K562 (cell line): Measurements from ENCODE around the gene UBQLNL. TPM values are rescaled to one million over a fixed set of nuclear protein-coding genes. Genes with fewer than 3 reads are reported as not detected.

Experiments used
- ARNT ChIP-seq, 2 experiments: fragments of 450-650 bp; IDR thresholded peaks; 2 replicates each; pipeline ENCODE4 v1.6.1; 2016; ENCODE audit warnings: mild to moderate bottlenecking in 1 of 2
- CCAR2 ChIP-seq: fragments of 200-400 bp; formaldehyde crosslinking; IDR thresholded peaks from 2 replicates; pipeline ENCODE4 v1.6.1; 2017; ENCODE audit warnings: mild to moderate bottlenecking, low read depth, low read length
- CHD7 ChIP-seq: fragments of 200-600 bp; sonication (generic); IDR thresholded peaks from one replicate; pipeline ENCODE4 v1.6.1; 2012; ENCODE audit warnings: mild to moderate bottlenecking, low read depth, low read length, inconsistent platforms
- ERF ChIP-seq: fragments of 450-650 bp; formaldehyde crosslinking; IDR thresholded peaks from 2 replicates; pipeline ENCODE4 v1.4.0; 2020; ENCODE audit warnings: mild to moderate bottlenecking, mixed read lengths
- ETV1 ChIP-seq: fragments of 450-650 bp; conservative IDR thresholded peaks from 2 replicates; pipeline ENCODE4 v1.6.1; 2016; ENCODE audit warnings: missing genetic modification characterization, control low read depth, low read depth, missing compliant biosample characterization
- HDAC1 ChIP-seq, 2 experiments: fragments of 450-650 bp; IDR thresholded peaks; 2 replicates each; pipeline ENCODE4 v1.6.1; 2016 to 2017; ENCODE audit warnings: inconsistent platforms in 1 of 2, mild to moderate bottlenecking in 1 of 2, moderate library complexity in 1 of 2
- L3MBTL2 ChIP-seq: fragments of 450-650 bp; IDR thresholded peaks from 2 replicates; pipeline ENCODE4 v1.6.1; 2016; ENCODE audit warnings: mild to moderate bottlenecking, moderate library complexity
- MITF ChIP-seq: IDR thresholded peaks from 2 replicates; pipeline ENCODE4 v1.6.1; 2014; ENCODE audit warnings: antibody characterized with exemption
- MTA3 ChIP-seq: fragments of 450-650 bp; formaldehyde crosslinking; IDR thresholded peaks from 2 replicates; pipeline ENCODE4 v1.6.1; 2017; ENCODE audit warnings: mild to moderate bottlenecking, borderline replicate concordance
- PCBP2 ChIP-seq: fragments of 200-400 bp; formaldehyde crosslinking; IDR thresholded peaks from 2 replicates; pipeline ENCODE4 v1.6.1; 2018; ENCODE audit warnings: low read length, low read depth, mild to moderate bottlenecking, moderate library complexity; ENCODE audit not compliant: poor library complexity, severe bottlenecking
- PKNOX1 ChIP-seq: fragments of 450-650 bp; IDR thresholded peaks from 2 replicates; pipeline ENCODE4 v1.6.1; 2016
- POLR2AphosphoS5 ChIP-seq: IDR thresholded peaks from 2 replicates; pipeline ENCODE4 v1.6.1; 2011; ENCODE audit warnings: mild to moderate bottlenecking, low read depth, low read length, moderate library complexity; ENCODE audit not compliant: control insufficient read depth, insufficient read depth
- STAG1 ChIP-seq: sonication (generic); formaldehyde crosslinking; IDR thresholded peaks from 2 replicates; pipeline ENCODE4 v1.5.0; 2020; ENCODE audit warnings: missing genetic modification reagents, borderline replicate concordance
- ZBTB1 ChIP-seq: sonication (generic); formaldehyde crosslinking; IDR thresholded peaks from 2 replicates; pipeline ENCODE4 v1.8.1; 2023; ENCODE audit warnings: missing genetic modification reagents, low read depth, mild to moderate bottlenecking, borderline replicate concordance
- polyA plus RNA-seq, 8 experiments: library from polyadenylated mRNA; depleted of rRNA in 4 of 8; stranded (reverse) in 5 of 8; unstranded in 3 of 8; fragments of >200 nt; fragmentation: Nextera tagmentation in 2 of 8; fragmentation: Illumina TruSeq in 1 of 8; extraction: Ambion mirVana in 2 of 8; extraction: Trizol in 1 of 8; gene quantifications; 2 replicates each; pipeline versions ENCODE4 v1.2.1 to v1.2.3, GENCODE V29; 2011 to 2014; ENCODE audit warnings: inconsistent platforms in 1 of 8, missing spikeins in 1 of 8
- total RNA-seq, 7 experiments: library from RNA; depleted of rRNA in 6 of 7; stranded (reverse); fragments of >200 nt in 6 of 7; fragmentation: Illumina TruSeq in 2 of 7; extraction: Trizol in 2 of 7; gene quantifications; 2 replicates each; pipeline versions ENCODE4 v1.2.1 to v1.2.3, GENCODE V29; 2011 to 2021; ENCODE audit warnings: low replicate concordance in 1 of 7

UBQLNL gene
- total and polyA plus RNA-seq, 9 of the 15 experiments (the other 6 are each of a cell fraction or from before 2014, with no cell fraction given): 0.07 to 0.27 (median 0.14) TPM

DNA sequence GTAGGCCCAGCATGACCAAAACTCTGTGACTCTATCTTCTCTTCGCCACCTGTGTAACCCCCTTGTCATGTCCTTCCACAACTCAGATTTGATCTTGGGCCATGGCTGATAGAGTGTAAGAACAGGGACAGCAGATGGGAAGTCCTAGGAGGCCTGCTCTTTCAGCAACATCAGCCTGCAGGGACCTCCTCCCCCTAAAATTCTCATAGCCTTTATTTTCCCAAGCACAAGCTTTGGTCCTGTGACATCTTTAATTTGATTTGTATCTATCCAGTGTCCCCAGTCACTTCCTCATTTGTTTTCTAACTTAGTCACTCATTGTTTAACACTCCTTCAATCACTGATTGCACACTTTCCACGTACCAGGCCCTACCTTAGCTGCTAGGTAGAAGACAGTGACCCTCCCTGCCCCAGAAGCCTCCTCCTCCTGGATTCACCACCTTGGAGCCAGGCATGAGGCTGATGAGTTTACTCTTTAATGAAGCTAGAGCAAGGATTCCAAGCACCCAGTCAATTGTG, 12.0 kb downstream of the UBQLNL start (continued):
- 0 out of 2 replicates have a peak, but pooled peaks have one; percentile 9 for TF ChIP-seq L3MBTL2
- TF ChIP-seq POLR2AphosphoS5: peak; percentile 82; the same call in 1 of the 2 replicates
- TF ChIP-seq ARNT (IDR thresholded peaks at IDR 0.05): 0 out of 4 replicates have a peak, but pooled peaks of 1 of the 2 experiments have one; percentile 24
- TF ChIP-seq ERF (CRISPR knock-in tag): no peak
- no peak for TF ChIP-seq PCBP2
- no peak for TF ChIP-seq ZBTB1 (CRISPR knock-in tag)
- TF ChIP-seq CHD7: no peak
- no peak for TF ChIP-seq CCAR2
- no peak for TF ChIP-seq MITF
- no peak for TF ChIP-seq STAG1 (CRISPR knock-in tag)
- peak; percentile 31; the same call in 1 of the 2 replicates for TF ChIP-seq PKNOX1
- TF ChIP-seq HDAC1 (IDR thresholded peaks at IDR 0.05): peak in 1 of 2 experiments; percentile 64; a peak in 2 of 4 replicates
- 0 out of 2 replicates have a peak, but pooled peaks have one; percentile 36 for TF ChIP-seq MTA3
- no peak for TF ChIP-seq ETV1 (tag)
